Activated CD8-positive, alpha-beta memory T cell treated with anti-CD3 and anti-CD28 coated beads for 36 hours (primary cell): ENCODE data around the gene PRSS48. TPM values are rescaled to one million over a fixed set of nuclear protein-coding genes. Genes with fewer than 3 reads are reported as not detected.
"Not testable (repeated sequence)": the region's sequence is repeated elsewhere in the genome, so short reads cannot be mapped to it uniquely, and the experiment has no call there.

Experiments used
- CTCF ChIA-PET: fragments of 350-600 bp; sonication (Branson Sonifier 250); formaldehyde crosslinking; loops from one replicate; lab custom pipeline; 2021; ENCODE audit warnings: antibody characterized with exemption; lab: Charles Lee
- POLR2A ChIA-PET: fragments of 350-600 bp; sonication (Branson Sonifier 250); formaldehyde crosslinking; loops from one replicate; lab custom pipeline; 2021; ENCODE audit warnings: antibody characterized with exemption; lab: Charles Lee
- total RNA-seq, 2 experiments: library from RNA; stranded (reverse); gene quantifications; one replicate each; pipeline ENCODE4 v1.2.3, GENCODE V29; 2021

PRSS48 gene
- total RNA-seq, 2 experiments from 2014 or later, result not detected

DNA sequence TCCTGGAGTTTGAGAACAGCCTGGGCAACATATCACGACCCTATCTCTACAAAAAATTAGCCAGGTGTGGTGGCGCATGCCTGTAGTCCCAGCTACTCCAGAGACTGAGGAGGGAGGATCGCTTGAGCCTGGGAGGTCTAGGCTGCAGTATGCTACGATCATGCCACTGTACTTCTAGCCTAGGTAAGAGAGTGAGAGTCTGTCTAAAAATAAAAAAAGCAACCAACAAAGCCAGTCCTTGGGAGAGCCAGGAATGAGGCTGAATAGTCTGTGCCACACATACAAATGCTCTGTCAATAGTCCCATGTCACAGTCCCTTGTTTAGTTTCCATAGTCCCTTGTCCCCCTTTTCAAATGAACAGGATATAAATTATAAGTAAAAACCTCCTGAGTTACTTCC, 19.3 kb upstream of the PRSS48 start:
- ChIA-PET CTCF (no interaction called here), POLR2A (no interaction called here)

DNA sequence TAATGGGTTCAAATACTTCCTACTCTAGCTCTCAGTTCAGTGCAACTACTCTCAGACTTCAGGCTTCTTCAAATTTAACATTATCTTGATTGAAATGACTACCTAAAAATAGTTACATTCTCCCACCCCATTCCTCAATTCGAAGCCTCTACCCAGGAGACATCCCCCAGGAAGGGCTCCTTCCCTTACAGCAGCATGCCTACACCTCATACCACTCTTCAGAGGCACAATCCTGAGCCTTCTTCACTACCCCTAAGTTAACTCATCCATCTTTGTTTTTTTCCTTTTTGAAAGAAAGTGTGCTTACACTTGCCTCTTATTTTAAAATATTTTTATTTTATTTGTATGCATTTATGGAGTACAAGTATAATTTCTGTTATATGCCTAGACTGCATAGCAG, 17.2 kb upstream of the PRSS48 start:
- CTCF ChIA-PET, result no interaction called here

DNA sequence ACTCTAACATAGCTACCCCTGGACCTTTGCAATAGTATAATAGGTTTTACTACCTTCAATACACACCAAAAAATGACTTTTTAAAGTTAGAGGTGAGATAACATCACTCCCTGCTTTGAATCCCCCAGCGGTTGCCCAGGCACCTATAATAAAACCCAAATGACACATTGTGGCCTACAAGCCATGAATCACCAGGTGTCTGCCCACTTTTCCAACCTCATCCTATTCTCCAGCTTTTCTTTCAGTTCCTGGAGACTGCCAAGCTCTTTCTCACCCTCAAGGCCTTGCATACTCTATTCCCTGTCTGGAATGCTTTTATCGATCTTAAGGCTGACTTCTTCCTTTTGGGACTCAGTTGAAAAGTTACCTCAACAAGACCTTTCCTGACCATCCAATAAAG, 16.4 kb upstream of the PRSS48 start:
- ChIA-PET POLR2A (no interaction called here), CTCF (no interaction called here)

More for the DNA sequence above, 17.2 kb upstream of the PRSS48 start:
- POLR2A ChIA-PET, result no interaction called here

DNA sequence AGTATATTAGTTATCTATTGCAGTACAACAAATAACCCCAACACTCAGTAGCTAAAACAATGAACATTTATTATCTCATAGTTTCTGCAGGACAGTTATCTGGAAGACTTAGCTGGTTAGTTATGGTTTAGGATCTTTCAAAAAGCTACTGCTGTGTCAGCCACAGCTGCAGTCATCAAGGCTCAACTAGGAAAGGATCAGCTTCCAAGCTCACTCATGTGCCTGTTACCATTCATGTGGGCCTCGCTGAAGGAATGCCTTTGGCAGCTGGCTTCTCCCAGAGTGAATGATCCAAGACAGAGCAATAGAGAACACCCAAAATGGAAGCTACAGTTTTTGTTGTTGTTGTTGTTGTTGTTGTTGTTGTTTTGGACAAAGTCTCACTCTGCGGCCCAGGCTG, 13.5 kb upstream of the PRSS48 start:
- CTCF ChIA-PET, result no interaction called here
- POLR2A ChIA-PET, result interaction anchor here (0.5 kb wide), 1 partner anchor 153 kb away, joined by 4 read pairs; no protein-coding TSS in a partner anchor

DNA sequence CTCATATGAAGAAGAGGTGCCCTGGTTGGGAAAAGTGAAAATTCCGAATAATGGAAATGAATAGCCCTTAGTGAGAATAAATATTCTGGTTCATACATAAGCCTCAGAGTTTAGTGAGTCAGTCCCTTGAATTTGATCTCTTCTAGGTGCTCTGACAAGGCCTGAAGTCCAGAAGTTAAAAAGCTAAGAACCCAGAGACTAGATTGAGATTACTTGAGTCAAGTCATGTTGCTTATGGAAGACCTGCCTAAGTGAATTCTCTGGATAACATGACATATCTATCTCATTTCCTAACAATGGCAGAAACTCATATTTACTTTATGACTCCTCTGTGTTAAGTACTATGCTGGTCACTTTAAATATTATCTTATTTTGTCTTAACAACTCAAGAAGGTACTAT, 10.5 kb upstream of the PRSS48 start:
- ChIA-PET CTCF (interaction anchor here (1.1 kb wide), 1 partner anchor 9 kb away, joined by 3 read pairs; no protein-coding TSS in a partner anchor), POLR2A (no interaction called here)

DNA sequence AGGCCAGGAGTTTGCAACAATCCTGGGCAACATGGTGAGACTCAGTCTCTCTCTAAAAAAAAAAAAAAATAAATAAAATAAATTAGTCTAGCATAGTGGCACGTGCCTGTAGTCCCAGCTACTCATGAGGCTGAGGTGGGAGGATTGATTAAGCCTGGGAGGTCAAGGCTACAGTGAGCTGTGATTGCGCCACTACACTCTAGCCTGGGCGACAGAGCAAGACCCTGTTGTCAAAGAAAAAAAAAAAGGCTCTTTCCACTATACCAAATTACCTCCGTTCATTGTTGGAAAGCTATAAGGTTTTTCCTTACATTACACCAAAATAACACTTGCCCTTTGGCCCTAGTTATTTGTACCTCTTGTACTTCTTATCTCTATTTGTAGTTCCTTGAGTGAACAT, 9.9 kb upstream of the PRSS48 start:
- CTCF ChIA-PET, result interaction anchor here (0.7 to 1.1 kb wide), 3 partner anchors 9 to 1183 kb away, joined by 3 read pairs; no protein-coding TSS in a partner anchor
- POLR2A ChIA-PET, result no interaction called here

DNA sequence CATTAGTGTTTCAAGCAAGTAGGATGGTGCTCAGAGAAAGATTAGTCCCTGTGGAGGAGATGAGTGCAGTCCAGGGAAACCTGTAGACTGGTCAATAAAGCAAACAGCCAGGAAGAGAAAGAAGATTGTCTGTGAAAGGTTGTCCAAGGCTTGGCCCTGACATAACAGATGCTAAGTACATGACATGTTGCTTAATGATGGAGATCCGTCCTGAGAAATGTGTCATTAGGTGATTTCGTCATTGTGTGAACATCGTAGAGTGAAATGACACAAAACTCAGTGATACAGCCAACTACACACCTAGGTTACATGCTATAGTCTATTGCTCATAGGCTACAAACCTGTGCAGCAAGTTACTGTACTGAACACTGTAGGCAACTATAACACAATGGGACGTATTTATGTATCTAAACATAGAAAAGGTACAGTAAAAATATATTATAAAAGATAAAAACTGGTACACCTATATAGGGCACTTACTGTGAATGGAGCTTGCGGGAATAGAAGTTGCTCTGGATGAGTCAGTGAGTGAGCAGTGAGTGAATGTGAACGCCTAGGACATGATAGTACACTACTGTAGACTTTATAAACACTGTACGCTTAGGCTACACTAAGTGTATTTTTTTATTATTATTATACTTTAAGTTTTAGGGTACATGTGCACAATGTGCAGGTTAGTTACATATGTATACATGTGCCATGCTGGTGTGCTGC, 9.0 kb upstream of the PRSS48 start:
- CTCF ChIA-PET, result interaction anchor here (1.1 kb wide), 2 partner anchors 8 to 139 kb away, joined by 3 read pairs; no protein-coding TSS in a partner anchor
- POLR2A ChIA-PET, result no interaction called here

DNA sequence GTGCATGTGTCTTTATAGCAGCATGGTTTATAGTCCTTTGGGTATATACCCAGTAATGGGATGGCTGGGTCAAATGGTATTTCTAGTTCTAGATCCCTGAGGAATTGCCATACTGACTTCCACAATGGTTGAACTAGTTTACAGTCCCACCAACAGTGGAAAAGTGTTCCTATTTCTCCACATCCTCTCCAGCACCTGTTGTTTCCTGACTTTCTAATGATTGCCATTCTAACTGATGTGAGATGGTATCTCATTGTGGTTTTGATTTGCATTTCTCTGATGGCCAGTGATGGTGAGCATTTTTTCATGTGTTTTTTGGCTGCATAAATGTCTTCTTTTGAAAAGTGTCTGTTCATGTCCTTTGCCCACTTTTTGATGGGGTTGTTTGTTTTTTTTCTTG, 8.1 kb upstream of the PRSS48 start:
- POLR2A ChIA-PET, CTCF ChIA-PET: not testable (repeated sequence)

DNA sequence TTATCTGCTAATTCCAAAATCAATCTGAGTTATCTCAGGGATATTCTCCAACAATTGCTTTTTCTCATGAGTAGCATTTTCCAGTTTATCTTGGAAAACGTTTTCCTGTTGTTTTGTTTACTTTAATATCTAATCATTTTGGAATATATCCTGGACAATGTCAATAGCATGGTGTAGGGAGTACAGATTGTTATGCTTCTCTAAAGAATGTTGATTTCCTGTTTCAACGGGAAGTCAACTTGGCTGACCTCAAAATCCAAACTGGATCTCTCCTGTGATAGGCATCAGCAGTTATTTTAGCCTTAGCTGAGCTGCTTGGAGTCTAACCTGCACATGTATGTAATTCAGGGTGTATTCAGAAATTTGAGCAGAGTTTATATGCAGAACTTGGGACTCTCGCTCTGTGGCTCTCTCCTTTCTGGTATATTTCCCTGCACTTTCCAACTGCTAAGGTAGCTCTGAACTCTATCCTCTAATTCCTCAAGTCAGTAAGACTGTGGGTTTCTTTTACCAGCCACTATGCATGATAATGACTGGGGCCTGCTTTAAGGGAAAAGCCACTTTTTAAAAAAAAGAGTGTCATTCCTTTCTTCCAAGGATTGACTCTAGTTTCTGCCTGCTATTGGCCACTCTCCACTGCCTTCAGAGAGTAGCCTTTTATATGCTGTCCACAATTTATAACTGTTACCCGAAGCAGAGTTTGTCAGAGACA, 7.7 kb downstream of the PRSS48 start:
- ChIA-PET CTCF (no interaction called here), POLR2A (no interaction called here)

DNA sequence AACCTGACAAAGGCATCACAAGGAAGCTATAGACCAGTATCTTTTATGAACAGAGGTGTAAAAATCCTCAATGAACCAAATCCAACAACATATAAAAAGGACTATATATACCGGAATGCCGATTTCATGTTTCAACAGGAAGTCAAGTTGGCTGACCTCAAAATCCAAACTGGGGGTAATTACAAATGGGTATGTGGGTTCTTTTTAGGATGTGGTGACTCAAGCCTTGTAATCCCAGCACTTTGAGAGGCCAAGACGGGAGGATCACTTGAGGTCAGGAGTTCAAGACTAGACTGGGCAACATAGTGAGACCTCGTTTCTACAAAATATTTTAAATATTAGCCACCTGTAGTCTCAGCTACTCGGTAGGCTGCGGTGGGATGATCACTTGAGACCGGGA, 10.4 kb downstream of the PRSS48 start:
- ChIA-PET POLR2A (no interaction called here), CTCF (no interaction called here)

DNA sequence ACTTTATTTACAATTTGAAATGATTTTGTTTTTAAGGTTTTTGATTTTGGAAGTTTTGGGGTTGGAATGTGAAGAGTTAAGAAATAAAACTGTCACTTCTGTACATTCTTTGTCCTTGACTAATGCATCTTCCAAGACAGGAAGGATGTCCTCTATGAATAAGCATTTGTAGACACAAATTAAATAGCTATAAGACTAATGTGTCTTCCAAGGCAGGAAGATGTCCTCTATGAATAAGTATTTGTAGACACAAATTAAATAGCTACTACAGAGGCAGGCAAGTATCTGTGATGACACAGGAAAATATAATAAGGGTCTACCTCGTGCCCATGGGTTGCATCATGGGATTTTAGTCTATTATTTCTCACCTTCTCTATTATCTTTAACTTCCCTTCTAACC, 14.5 kb downstream of the PRSS48 start:
- ChIA-PET CTCF (interaction anchor here (1.2 kb wide), 1 partner anchor 12 kb away, joined by 4 read pairs; no protein-coding TSS in a partner anchor), POLR2A (no interaction called here)

DNA sequence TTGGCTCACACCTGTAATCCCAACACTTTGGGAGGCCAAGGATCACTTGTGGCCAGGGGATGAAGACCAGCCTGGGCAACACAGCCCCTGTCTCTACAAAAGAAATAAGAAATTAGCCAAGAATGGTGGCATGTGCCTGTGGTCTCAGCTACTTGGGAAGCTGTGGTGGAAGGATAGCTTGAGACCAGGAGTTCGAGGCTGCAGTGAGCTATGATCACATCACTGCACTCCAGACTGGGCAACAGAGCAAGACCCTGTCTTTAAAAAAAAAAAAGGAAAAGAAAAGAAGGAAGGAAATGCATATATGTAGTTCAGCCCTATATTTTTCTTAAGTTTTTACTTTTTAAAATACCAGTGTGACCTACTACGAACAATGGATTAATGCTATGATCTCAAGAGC, 15.1 kb downstream of the PRSS48 start:
- CTCF ChIA-PET, result interaction anchor here (1.2 kb wide), 1 partner anchor 11 kb away, joined by 4 read pairs; no protein-coding TSS in a partner anchor
- POLR2A ChIA-PET, result no interaction called here

DNA sequence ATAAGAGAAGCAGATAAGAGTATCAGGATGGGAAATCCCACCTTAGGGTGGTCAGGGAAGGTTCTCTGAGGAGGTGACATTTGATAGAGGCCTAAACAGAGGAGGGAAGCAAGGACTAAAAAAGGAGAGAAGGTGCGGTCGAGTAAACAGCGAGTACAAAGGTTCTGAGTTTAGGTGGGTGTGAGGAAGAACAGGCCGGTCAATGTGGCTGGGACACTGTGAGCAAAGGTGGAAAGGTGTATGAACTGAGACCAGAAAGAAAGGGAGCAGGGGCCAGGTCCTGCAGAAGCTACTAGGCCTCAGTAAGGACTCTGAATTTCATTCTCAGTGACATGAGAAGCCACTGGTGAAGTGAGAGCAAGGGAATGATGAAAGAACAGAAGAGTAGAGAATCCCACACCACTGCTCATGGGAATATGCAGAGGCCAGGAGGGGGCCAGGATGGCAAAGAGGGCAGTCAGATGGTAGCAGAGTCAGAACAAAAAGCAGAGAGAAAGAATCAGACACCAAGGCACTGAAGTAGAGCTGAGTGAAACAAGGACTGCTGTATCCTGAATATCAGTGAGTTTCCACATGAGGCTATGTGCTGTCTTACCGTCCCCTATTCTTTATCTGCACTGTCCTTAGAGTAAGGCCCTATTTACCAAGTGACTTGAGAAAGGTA, 18.0 kb downstream of the PRSS48 start:
- CTCF ChIA-PET, result no interaction called here

DNA sequence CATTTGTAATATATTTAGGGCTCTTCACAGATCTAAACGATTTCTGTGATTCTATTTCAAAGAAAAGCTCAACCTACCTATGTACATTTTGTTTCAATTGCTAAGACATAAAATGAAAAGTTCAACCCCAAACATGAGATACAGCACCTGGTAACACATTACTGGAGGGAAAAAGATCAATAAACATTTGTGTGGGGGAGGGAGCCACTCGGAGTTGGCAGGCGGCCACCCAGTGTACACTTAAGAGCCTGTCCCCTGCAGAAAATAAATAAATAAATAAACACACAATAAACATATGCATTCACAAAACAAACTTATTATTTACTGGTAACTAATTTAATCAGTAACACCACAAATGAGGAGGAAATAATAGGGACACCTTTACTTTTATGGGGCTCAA, 19.3 kb downstream of the PRSS48 start:
- ChIA-PET CTCF (interaction anchor here (0.7 kb wide), 1 partner anchor 468 kb away, joined by 3 read pairs; no protein-coding TSS in a partner anchor), POLR2A (no interaction called here)

More for the DNA sequence above, 18.0 kb downstream of the PRSS48 start:
- POLR2A ChIA-PET, result no interaction called here

DNA sequence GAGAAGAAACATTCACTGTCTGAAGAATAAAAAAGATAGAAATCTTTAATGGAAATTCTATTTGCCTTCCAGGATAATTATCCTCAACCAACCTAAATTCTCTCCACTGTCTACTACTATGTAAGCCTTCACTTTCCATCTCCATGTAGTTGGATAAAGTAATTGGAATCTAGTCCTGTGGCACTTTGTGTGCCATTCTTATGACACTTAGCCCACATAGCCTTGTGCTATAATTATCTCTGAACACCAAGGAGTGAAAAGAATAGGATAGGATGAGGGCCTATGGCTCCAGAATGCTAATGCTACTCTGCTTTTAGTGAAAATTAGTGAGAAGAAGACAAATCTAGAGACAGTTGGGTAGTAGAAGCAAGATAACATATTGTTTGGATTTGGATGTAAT, 20.2 kb downstream of the PRSS48 start:
- POLR2A ChIA-PET, result no interaction called here
- CTCF ChIA-PET, result no interaction called here

DNA sequence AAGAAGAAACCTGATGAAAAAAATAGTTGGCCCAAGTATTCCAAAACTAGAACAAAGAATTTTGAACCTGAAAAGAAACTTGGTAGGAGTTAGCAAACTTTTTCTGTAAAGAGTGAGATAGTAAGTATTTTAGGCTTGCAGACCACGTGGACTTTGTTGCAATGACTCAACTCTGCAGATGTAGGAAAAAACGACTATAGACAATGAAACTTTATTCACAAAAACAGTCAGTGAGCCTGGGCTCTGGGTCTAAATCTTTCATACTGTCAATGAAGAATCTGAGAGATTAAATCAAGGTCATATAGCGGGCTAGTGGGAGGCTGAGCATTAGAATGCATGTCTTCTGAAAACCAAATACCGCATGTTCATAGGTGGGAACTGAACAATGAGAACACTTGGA, 25.5 kb downstream of the PRSS48 start:
- CTCF ChIA-PET, result no interaction called here
- POLR2A ChIA-PET, result no interaction called here

DNA sequence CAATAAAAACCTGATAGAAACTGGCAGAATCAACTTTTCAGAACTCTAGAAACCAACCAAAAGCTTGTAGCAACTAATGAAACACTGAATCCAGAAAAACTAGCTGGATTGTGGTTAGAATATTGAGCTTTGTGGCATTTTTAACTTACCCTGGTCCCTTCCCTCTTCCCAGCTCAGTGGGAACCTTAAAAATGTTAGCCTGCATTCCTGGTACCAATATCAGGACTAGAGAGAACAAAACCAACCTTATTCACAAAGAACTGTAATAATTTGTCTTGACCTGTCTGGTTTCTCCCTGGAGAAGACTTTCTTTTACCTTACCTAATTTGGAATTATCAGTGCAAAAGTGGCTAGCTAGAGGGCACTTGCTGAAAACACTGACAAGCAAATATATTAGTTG, 27.3 kb downstream of the PRSS48 start:
- POLR2A ChIA-PET, result interaction anchor here (0.6 kb wide), 1 partner anchor 76 kb away, joined by 3 read pairs; no protein-coding TSS in a partner anchor
- CTCF ChIA-PET, result interaction anchor here (1.1 kb wide), 1 partner anchor 12 kb away, joined by 4 read pairs; no protein-coding TSS in a partner anchor

DNA sequence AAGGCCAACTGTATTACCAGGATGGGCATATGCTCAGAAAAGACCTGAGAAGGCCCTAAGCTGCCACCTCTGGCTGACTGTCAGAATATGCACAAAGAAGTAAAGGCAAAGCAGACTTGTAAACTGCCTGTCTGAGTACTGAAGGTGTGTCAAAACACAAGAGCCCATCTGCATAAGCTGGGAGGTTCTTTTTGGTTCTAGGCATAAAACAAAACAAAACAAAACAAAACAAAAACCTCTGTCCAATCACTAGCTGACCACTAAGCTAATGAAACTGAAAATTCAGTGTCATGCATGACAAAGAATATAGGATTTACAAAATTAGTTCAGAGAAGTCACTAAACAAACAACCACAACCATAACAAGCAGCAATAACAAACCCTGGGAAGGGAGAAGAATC, 27.8 kb downstream of the PRSS48 start:
- CTCF ChIA-PET, result no interaction called here

DNA sequence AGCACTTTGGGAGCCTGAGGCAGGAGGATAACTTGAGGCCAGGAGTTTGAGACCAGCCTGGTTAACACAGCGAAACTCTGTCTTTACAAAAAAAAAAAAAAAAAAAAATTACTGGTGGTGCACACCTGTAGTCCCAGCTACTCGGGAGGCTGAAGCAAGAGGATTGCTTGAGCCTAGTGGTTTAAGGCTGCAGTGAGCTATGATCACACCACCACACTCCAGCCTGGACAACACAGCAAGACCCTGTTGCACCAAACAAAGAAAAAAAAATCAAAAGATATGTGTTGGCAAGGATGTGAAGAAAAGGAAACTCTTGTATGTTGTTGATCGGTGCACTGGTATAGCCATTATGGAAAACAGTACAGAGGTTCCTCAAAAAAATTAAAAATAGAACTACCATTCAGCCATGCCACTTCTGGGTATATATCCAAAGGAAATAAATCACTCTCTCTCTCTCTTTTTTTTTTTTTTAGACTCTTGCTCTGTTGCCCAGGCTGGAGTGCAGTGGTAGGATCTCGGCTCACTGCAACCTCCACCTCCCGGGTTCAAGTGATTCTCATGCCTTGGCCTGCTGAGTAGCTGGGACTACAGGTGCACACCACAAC, 33.3 kb downstream of the PRSS48 start:
- ChIA-PET POLR2A (no interaction called here), CTCF (no interaction called here)

More for the DNA sequence above, 27.8 kb downstream of the PRSS48 start:
- POLR2A ChIA-PET, result interaction anchor here (0.6 kb wide), 1 partner anchor 77 kb away, joined by 3 read pairs; no protein-coding TSS in a partner anchor
